ENCODE measurements around the gene VTCN1.

- TF ChIP-seq POLR2A (IDR thresholded peaks at IDR 0.05; ENCODE audit: low read depth): no peak
- TF ChIP-seq CTCF (IDR thresholded peaks at IDR 0.05): no peak
Observed at GRCh38 chr1:117244971-117245370, 34.2 kb upstream of the VTCN1 start.
